ENCODE measurements around the gene CYP2A6.

DNA sequence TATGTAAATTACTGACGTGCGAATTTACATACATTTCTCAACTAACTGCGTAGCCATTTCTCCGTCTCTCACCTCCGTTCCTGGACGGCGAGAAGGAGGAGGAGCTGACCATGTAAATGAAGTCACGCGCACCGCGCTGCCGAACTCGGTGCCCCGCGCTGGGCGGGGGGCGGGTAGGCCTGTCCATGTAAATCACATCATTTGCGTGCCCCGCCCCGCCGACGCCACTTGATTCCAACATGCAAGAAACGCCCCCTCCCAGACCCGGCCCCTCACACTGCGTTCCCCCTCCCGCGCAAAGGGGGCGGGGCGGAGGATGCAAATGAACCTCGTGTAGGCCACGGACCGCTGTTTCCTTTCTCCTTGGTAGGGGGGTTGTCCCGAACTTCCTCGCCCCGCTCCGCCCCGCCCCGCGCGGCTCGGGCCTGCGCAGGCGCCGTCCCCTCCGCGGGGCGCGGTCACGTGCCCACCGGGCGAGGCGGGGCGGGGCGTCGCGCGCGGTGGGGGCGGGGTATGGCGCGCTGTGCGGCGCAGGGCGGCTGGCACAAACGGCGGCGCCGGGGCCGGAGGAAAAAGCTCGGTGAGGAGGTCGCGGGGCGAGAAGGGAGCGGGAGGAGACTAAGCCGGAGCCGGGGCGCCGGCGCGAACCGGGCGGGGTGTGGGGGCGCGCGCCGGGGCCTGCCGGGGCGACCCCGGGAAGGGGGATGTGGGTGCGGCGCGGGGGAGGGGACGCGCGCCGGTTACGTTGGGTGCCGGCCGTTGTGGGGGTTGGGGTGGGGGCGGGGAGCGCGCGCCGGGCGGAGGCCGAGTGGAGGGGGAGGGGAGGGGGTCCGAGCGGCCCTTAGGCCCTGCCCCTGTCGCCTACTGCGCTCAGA, 51.3 kb downstream of the CYP2A6 start, which contains the start of gene EGLN2:
- TF ChIP-seq, protein P1, sequence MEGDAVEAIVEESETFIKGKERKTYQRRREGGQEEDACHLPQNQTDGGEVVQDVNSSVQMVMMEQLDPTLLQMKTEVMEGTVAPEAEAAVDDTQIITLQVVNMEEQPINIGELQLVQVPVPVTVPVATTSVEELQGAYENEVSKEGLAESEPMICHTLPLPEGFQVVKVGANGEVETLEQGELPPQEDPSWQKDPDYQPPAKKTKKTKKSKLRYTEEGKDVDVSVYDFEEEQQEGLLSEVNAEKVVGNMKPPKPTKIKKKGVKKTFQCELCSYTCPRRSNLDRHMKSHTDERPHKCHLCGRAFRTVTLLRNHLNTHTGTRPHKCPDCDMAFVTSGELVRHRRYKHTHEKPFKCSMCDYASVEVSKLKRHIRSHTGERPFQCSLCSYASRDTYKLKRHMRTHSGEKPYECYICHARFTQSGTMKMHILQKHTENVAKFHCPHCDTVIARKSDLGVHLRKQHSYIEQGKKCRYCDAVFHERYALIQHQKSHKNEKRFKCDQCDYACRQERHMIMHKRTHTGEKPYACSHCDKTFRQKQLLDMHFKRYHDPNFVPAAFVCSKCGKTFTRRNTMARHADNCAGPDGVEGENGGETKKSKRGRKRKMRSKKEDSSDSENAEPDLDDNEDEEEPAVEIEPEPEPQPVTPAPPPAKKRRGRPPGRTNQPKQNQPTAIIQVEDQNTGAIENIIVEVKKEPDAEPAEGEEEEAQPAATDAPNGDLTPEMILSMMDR (IDR thresholded peaks at IDR 0.05) = no peak
- TF ChIP-seq EZH2phosphoT487 (IDR thresholded peaks at IDR 0.05) = no peak
